HEK293 (cell line): ENCODE measurements around the gene GPS1.

Experiments
- CTCF ChIA-PET: fragments of 350-600 bp; formaldehyde crosslinking; extraction: SDS; loops from one replicate; lab custom pipeline; 2021; ENCODE audit warnings: antibody characterized with exemption; lab: Yijun Ruan, JAX
- POLR2A ChIA-PET: fragments of 300-600 bp; formaldehyde crosslinking; extraction: SDS; loops from one replicate; lab custom pipeline; 2020; ENCODE audit warnings: antibody characterized with exemption, inconsistent platforms; lab: Yijun Ruan, JAX
- H3K27ac ChIP-seq: fragments of 200-500 bp; sonication (Bioruptor generic); 2 replicates; pipeline ENCODE4 v1.5.1; 2014; ENCODE audit warnings: low read depth, low read length, control low read depth, inconsistent platforms; ENCODE audit errors: extremely low read depth
- H3K36me3 ChIP-seq, 2 experiments: fragments of 200-500 bp in 1 of 2; sonication (Bioruptor generic) in 1 of 2; 1 replicate in 1 of 2; 2 replicates in 1 of 2; pipeline ENCODE4 v1.5.1; 2014 to 2017; ENCODE audit warnings: inconsistent platforms in 2 of 2, low read length in 2 of 2; ENCODE audit not compliant: control insufficient read depth in 2 of 2, insufficient read depth in 1 of 2
- H3K4me1 ChIP-seq: fragments of 200-500 bp; sonication (Bioruptor generic); 2 replicates; pipeline ENCODE4 v1.5.1; 2014; ENCODE audit warnings: mild to moderate bottlenecking, low read length, inconsistent platforms; ENCODE audit not compliant: control insufficient read depth, insufficient read depth
- H3K4me3 ChIP-seq: 2 replicates; pipeline ENCODE4 v1.5.1; 2011; ENCODE audit warnings: low read depth, mild to moderate bottlenecking, control low read depth, low read length, moderate library complexity
- H3K9me3 ChIP-seq: fragments of 200-500 bp; sonication (Bioruptor generic); 2 replicates; pipeline ENCODE4 v1.5.1; 2014; ENCODE audit warnings: low read depth, low read length, inconsistent platforms; ENCODE audit not compliant: control insufficient read depth, insufficient read depth
- HOXC10 ChIP-seq: sonication (generic); formaldehyde crosslinking; IDR thresholded peaks from 2 replicates; pipeline ENCODE4 v1.8.1; 2023; ENCODE audit warnings: mild to moderate bottlenecking, missing genetic modification reagents
- HOXD13 ChIP-seq: sonication (generic); formaldehyde crosslinking; IDR thresholded peaks from 2 replicates; pipeline ENCODE4 v1.8.0; 2022; ENCODE audit warnings: missing genetic modification reagents, borderline replicate concordance
- SALL2 ChIP-seq: fragments of 450-650 bp; formaldehyde crosslinking; IDR thresholded peaks from 2 replicates; pipeline ENCODE4 v1.5.0; 2017; ENCODE audit warnings: missing biosample characterization, mild to moderate bottlenecking, missing genetic modification characterization, borderline replicate concordance
- YY2 ChIP-seq: fragments of 450-650 bp; formaldehyde crosslinking; IDR thresholded peaks from 2 replicates; pipeline ENCODE4 v1.5.1; 2016; ENCODE audit warnings: missing biosample characterization, missing genetic modification characterization
- ZBTB48 ChIP-seq: fragments of 450-650 bp; formaldehyde crosslinking; IDR thresholded peaks from 2 replicates; pipeline ENCODE4 v1.5.1; 2016; ENCODE audit warnings: missing biosample characterization, missing genetic modification characterization
- ZBTB8A ChIP-seq: fragments of 450-650 bp; formaldehyde crosslinking; IDR thresholded peaks from 2 replicates; pipeline ENCODE4 v1.5.1; 2016; ENCODE audit warnings: missing biosample characterization, missing genetic modification characterization
- ZNF121 ChIP-seq: fragments of 450-650 bp; formaldehyde crosslinking; IDR thresholded peaks from 2 replicates; pipeline ENCODE4 v1.5.1; 2016; ENCODE audit warnings: missing biosample characterization, missing genetic modification characterization
- ZNF16 ChIP-seq: fragments of 450-650 bp; formaldehyde crosslinking; IDR thresholded peaks from 2 replicates; pipeline ENCODE4 v1.5.1; 2016; ENCODE audit warnings: low read depth, missing biosample characterization, missing genetic modification characterization
- ZNF2 ChIP-seq: fragments of 450-650 bp; formaldehyde crosslinking; IDR thresholded peaks from 2 replicates; pipeline ENCODE4 v1.5.1; 2016; ENCODE audit warnings: missing biosample characterization, missing genetic modification characterization
- ZNF239 ChIP-seq: fragments of 450-650 bp; formaldehyde crosslinking; IDR thresholded peaks from 2 replicates; pipeline ENCODE4 v1.5.1; 2016; ENCODE audit warnings: missing biosample characterization, missing genetic modification characterization
- ZNF426 ChIP-seq: fragments of 450-650 bp; formaldehyde crosslinking; IDR thresholded peaks from 2 replicates; pipeline ENCODE4 v1.5.1; 2017; ENCODE audit warnings: missing biosample characterization, missing genetic modification characterization, mild to moderate bottlenecking, inconsistent platforms, moderate library complexity
- ZNF548 ChIP-seq: fragments of 450-650 bp; formaldehyde crosslinking; IDR thresholded peaks from 2 replicates; pipeline ENCODE4 v1.5.1; 2016; ENCODE audit warnings: missing biosample characterization, missing genetic modification characterization
- ZNF677 ChIP-seq: fragments of 450-650 bp; IDR thresholded peaks from 2 replicates; pipeline ENCODE4 v1.5.0; 2018; ENCODE audit warnings: missing biosample characterization, mild to moderate bottlenecking, missing genetic modification characterization, moderate library complexity
- ZNF707 ChIP-seq: fragments of 450-650 bp; formaldehyde crosslinking; IDR thresholded peaks from 2 replicates; pipeline ENCODE4 v1.5.1; 2016; ENCODE audit warnings: missing biosample characterization, missing genetic modification characterization
- ZNF76 ChIP-seq: fragments of 450-650 bp; formaldehyde crosslinking; IDR thresholded peaks from 2 replicates; pipeline ENCODE4; 2016; ENCODE audit warnings: low read depth, missing biosample characterization, missing genetic modification characterization, borderline replicate concordance
- ZNF777 ChIP-seq: fragments of 450-650 bp; formaldehyde crosslinking; IDR thresholded peaks from 2 replicates; pipeline ENCODE4 v1.5.1; 2017; ENCODE audit warnings: missing biosample characterization, missing genetic modification characterization, borderline replicate concordance
- TF ChIP-seq, protein P1 (sequence below): fragments of 450-650 bp; formaldehyde crosslinking; IDR thresholded peaks from 2 replicates; pipeline ENCODE4 v1.5.1; 2017; ENCODE audit warnings: missing biosample characterization, missing genetic modification characterization
- TF ChIP-seq, protein P2 (sequence below): fragments of 450-650 bp; formaldehyde crosslinking; IDR thresholded peaks from 2 replicates; pipeline ENCODE4 v1.5.1; 2016; ENCODE audit warnings: missing biosample characterization, missing genetic modification characterization
- TF ChIP-seq, protein P3 (sequence below): fragments of 450-650 bp; formaldehyde crosslinking; conservative IDR thresholded peaks from 2 replicates; pipeline ENCODE4 v1.5.1; 2016; ENCODE audit warnings: low read depth, missing biosample characterization, missing genetic modification characterization
- TF ChIP-seq, protein P4 (sequence below): fragments of 450-650 bp; IDR thresholded peaks from 2 replicates; pipeline ENCODE4 v1.5.1; 2018; ENCODE audit warnings: missing biosample characterization, mild to moderate bottlenecking, missing genetic modification characterization
- TF ChIP-seq, protein P5 (sequence below): IDR thresholded peaks from 2 replicates; pipeline ENCODE4 v1.6.1; 2011; ENCODE audit warnings: mild to moderate bottlenecking, low read depth, low read length, borderline replicate concordance
- TF ChIP-seq, protein P6 (sequence below): fragments of 450-650 bp; formaldehyde crosslinking; IDR thresholded peaks from 2 replicates; pipeline ENCODE4 v1.5.1; 2016; ENCODE audit warnings: missing biosample characterization, missing genetic modification characterization
- TF ChIP-seq, protein P7 (sequence below): fragments of 450-650 bp; IDR thresholded peaks from 2 replicates; pipeline ENCODE4 v1.5.1; 2018; ENCODE audit warnings: missing biosample characterization, missing genetic modification characterization

GPS1 gene

DNA sequence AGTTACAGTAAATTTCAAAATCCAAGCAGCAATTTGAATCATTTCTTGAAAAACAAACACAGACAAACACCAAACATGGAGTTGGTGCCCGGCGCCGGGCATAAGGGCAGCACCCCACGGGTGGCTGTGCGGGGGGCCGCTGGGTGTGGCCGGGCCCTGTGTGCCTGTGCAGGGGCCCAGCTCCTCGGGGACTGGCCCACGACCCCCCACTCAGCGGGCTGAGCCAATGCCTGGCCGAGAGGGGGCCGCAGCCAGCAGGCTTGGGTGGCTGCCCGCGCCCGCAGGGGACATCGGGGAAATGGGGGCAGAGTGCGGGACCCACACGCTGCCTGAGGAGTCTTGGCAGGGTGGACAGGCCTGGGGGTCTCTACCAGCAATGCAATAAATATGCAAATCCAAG lies 26.7 kb downstream of the GPS1 start:
- POLR2A ChIA-PET, result interaction anchor here (1.0 to 1.3 kb wide), 3 partner anchors 17 to 41 kb away, joined by 3 to 5 read pairs (median 3); partner anchors contain the start of genes DCXR and FASN
- no peaks in the 10 kb centered on the region for H3K4me1 ChIP-seq
- CTCF ChIA-PET, result no interaction called here
- peaks cover 12 to 60% of the 10 kb centered on the region in 2 experiments for H3K36me3 ChIP-seq
- H3K27ac ChIP-seq, result peak overlapping the region; percentile 11; the same call in 1 of the 2 replicates
- H3K9me3 ChIP-seq, result no peaks in the 10 kb centered on the region
- H3K4me3 ChIP-seq, result no peak overlapping the region
- TF ChIP-seq ZNF76 (tag by site-specific recombination), result no peak
- TF ChIP-seq, protein P1, sequence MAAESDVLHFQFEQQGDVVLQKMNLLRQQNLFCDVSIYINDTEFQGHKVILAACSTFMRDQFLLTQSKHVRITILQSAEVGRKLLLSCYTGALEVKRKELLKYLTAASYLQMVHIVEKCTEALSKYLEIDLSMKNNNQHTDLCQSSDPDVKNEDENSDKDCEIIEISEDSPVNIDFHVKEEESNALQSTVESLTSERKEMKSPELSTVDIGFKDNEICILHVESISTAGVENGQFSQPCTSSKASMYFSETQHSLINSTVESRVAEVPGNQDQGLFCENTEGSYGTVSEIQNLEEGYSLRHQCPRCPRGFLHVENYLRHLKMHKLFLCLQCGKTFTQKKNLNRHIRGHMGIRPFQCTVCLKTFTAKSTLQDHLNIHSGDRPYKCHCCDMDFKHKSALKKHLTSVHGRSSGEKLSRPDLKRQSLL (tag by site-specific recombination), result no peak
- TF ChIP-seq ZNF121 (tag by site-specific recombination), result no peak
- TF ChIP-seq ZNF2 (tag by site-specific recombination), result no peak
- TF ChIP-seq, protein P2, sequence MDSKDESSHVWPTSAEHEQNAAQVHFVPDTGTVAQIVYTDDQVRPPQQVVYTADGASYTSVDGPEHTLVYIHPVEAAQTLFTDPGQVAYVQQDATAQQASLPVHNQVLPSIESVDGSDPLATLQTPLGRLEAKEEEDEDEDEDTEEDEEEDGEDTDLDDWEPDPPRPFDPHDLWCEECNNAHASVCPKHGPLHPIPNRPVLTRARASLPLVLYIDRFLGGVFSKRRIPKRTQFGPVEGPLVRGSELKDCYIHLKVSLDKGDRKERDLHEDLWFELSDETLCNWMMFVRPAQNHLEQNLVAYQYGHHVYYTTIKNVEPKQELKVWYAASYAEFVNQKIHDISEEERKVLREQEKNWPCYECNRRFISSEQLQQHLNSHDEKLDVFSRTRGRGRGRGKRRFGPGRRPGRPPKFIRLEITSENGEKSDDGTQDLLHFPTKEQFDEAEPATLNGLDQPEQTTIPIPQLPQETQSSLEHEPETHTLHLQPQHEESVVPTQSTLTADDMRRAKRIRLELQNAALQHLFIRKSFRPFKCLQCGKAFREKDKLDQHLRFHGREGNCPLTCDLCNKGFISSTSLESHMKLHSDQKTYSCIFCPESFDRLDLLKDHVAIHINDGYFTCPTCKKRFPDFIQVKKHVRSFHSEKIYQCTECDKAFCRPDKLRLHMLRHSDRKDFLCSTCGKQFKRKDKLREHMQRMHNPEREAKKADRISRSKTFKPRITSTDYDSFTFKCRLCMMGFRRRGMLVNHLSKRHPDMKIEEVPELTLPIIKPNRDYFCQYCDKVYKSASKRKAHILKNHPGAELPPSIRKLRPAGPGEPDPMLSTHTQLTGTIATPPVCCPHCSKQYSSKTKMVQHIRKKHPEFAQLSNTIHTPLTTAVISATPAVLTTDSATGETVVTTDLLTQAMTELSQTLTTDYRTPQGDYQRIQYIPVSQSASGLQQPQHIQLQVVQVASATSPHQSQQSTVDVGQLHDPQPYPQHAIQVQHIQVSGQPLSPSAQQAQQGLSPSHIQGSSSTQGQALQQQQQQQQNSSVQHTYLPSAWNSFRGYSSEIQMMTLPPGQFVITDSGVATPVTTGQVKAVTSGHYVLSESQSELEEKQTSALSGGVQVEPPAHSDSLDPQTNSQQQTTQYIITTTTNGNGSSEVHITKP, result no peak
- TF ChIP-seq YY2 (tag by site-specific recombination), result no peak
- TF ChIP-seq ZNF777 (tag by site-specific recombination), result no peak
- TF ChIP-seq, protein P3, sequence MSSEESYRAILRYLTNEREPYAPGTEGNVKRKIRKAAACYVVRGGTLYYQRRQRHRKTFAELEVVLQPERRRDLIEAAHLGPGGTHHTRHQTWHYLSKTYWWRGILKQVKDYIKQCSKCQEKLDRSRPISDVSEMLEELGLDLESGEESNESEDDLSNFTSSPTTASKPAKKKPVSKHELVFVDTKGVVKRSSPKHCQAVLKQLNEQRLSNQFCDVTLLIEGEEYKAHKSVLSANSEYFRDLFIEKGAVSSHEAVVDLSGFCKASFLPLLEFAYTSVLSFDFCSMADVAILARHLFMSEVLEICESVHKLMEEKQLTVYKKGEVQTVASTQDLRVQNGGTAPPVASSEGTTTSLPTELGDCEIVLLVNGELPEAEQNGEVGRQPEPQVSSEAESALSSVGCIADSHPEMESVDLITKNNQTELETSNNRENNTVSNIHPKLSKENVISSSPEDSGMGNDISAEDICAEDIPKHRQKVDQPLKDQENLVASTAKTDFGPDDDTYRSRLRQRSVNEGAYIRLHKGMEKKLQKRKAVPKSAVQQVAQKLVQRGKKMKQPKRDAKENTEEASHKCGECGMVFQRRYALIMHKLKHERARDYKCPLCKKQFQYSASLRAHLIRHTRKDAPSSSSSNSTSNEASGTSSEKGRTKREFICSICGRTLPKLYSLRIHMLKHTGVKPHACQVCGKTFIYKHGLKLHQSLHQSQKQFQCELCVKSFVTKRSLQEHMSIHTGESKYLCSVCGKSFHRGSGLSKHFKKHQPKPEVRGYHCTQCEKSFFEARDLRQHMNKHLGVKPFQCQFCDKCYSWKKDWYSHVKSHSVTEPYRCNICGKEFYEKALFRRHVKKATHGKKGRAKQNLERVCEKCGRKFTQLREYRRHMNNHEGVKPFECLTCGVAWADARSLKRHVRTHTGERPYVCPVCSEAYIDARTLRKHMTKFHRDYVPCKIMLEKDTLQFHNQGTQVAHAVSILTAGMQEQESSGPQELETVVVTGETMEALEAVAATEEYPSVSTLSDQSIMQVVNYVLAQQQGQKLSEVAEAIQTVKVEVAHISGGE (tag by site-specific recombination), result no peak
- TF ChIP-seq, protein P4, sequence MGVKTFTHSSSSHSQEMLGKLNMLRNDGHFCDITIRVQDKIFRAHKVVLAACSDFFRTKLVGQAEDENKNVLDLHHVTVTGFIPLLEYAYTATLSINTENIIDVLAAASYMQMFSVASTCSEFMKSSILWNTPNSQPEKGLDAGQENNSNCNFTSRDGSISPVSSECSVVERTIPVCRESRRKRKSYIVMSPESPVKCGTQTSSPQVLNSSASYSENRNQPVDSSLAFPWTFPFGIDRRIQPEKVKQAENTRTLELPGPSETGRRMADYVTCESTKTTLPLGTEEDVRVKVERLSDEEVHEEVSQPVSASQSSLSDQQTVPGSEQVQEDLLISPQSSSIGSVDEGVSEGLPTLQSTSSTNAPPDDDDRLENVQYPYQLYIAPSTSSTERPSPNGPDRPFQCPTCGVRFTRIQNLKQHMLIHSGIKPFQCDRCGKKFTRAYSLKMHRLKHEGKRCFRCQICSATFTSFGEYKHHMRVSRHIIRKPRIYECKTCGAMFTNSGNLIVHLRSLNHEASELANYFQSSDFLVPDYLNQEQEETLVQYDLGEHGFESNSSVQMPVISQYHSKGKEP (tag by site-specific recombination), result no peak
- TF ChIP-seq ZBTB48, result no peak
- TF ChIP-seq, protein P5, sequence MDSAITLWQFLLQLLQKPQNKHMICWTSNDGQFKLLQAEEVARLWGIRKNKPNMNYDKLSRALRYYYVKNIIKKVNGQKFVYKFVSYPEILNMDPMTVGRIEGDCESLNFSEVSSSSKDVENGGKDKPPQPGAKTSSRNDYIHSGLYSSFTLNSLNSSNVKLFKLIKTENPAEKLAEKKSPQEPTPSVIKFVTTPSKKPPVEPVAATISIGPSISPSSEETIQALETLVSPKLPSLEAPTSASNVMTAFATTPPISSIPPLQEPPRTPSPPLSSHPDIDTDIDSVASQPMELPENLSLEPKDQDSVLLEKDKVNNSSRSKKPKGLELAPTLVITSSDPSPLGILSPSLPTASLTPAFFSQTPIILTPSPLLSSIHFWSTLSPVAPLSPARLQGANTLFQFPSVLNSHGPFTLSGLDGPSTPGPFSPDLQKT, result no peak
- no peak for TF ChIP-seq HOXC10 (CRISPR knock-in tag)
- 0 out of 2 replicates have a peak, but pooled peaks have one; percentile 41 for TF ChIP-seq ZBTB8A (tag by site-specific recombination)
- no peak for TF ChIP-seq ZNF548 (tag by site-specific recombination)
- no peak for TF ChIP-seq HOXD13 (CRISPR knock-in tag)
- TF ChIP-seq ZNF677 (tag by site-specific recombination), result no peak
- TF ChIP-seq ZNF16 (tag by site-specific recombination), result no peak
- TF ChIP-seq ZNF426 (tag by site-specific recombination), result no peak
- TF ChIP-seq, protein P6, sequence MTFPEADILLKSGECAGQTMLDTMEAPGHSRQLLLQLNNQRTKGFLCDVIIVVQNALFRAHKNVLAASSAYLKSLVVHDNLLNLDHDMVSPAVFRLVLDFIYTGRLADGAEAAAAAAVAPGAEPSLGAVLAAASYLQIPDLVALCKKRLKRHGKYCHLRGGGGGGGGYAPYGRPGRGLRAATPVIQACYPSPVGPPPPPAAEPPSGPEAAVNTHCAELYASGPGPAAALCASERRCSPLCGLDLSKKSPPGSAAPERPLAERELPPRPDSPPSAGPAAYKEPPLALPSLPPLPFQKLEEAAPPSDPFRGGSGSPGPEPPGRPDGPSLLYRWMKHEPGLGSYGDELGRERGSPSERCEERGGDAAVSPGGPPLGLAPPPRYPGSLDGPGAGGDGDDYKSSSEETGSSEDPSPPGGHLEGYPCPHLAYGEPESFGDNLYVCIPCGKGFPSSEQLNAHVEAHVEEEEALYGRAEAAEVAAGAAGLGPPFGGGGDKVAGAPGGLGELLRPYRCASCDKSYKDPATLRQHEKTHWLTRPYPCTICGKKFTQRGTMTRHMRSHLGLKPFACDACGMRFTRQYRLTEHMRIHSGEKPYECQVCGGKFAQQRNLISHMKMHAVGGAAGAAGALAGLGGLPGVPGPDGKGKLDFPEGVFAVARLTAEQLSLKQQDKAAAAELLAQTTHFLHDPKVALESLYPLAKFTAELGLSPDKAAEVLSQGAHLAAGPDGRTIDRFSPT, result 0 out of 2 replicates have a peak, but pooled peaks have one; percentile 12
- no peak for TF ChIP-seq ZNF239
- no peak for TF ChIP-seq ZNF707 (tag by site-specific recombination)
- TF ChIP-seq, protein P7, sequence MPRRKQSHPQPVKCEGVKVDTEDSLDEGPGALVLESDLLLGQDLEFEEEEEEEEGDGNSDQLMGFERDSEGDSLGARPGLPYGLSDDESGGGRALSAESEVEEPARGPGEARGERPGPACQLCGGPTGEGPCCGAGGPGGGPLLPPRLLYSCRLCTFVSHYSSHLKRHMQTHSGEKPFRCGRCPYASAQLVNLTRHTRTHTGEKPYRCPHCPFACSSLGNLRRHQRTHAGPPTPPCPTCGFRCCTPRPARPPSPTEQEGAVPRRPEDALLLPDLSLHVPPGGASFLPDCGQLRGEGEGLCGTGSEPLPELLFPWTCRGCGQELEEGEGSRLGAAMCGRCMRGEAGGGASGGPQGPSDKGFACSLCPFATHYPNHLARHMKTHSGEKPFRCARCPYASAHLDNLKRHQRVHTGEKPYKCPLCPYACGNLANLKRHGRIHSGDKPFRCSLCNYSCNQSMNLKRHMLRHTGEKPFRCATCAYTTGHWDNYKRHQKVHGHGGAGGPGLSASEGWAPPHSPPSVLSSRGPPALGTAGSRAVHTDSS (tag by site-specific recombination), result no peak
- TF ChIP-seq SALL2 (tag by site-specific recombination), result no peak
